H9 (cell line): ENCODE results near the gene IKZF1. TPM values are rescaled to one million over a fixed set of nuclear protein-coding genes. Genes with fewer than 3 reads are reported as not detected.

Source experiments
- DNase-seq: peaks from one replicate; pipeline ENCODE4 v3.0.0-alpha.2; 2017
- H2AFZ ChIP-seq: one replicate; pipeline ENCODE4 v1.6.1; 2013; ENCODE audit warnings: mild to moderate bottlenecking, low read length, control low read depth, moderate library complexity
- H2AK5ac ChIP-seq: 2 replicates; pipeline ENCODE4 v1.6.1; 2013; ENCODE audit warnings: low read length, control low read depth, mixed read lengths; ENCODE audit not compliant: insufficient read length
- H2BK120ac ChIP-seq: one replicate; pipeline ENCODE4 v1.6.1; 2013; ENCODE audit warnings: low read depth, mild to moderate bottlenecking, low read length, control low read depth, inconsistent platforms; ENCODE audit not compliant: poor library complexity, severe bottlenecking
- H2BK12ac ChIP-seq: 2 replicates; pipeline ENCODE4 v1.6.1; 2013; ENCODE audit warnings: low read length, control low read depth, mixed read lengths, low read depth; ENCODE audit not compliant: insufficient read length
- H2BK15ac ChIP-seq: 2 replicates; pipeline ENCODE4 v1.6.1; 2013; ENCODE audit warnings: low read depth, low read length, control low read depth
- H2BK20ac ChIP-seq: one replicate; pipeline ENCODE4 v1.6.1; 2013; ENCODE audit warnings: low read depth, mild to moderate bottlenecking, low read length, control low read depth, inconsistent platforms; ENCODE audit not compliant: poor library complexity, severe bottlenecking
- H2BK5ac ChIP-seq: 2 replicates; pipeline ENCODE4 v1.6.1; 2013; ENCODE audit warnings: low read length, control low read depth, mixed read lengths; ENCODE audit not compliant: insufficient read length
- H3K14ac ChIP-seq: 2 replicates; pipeline ENCODE4 v1.6.1; 2013; ENCODE audit warnings: low read length, control low read depth; ENCODE audit not compliant: insufficient read depth
- H3K18ac ChIP-seq: 2 replicates; pipeline ENCODE4 v1.6.1; 2013; ENCODE audit warnings: low read depth, mild to moderate bottlenecking, mixed read lengths, low read length, control low read depth; ENCODE audit not compliant: insufficient read length
- H3K23ac ChIP-seq: 2 replicates; pipeline ENCODE4 v1.6.1; 2013; ENCODE audit warnings: low read length, control low read depth, mixed read lengths, low read depth; ENCODE audit not compliant: insufficient read length
- H3K23me2 ChIP-seq: 2 replicates; pipeline ENCODE4 v1.6.1; 2013; ENCODE audit warnings: low read depth, mild to moderate bottlenecking, mixed read lengths, low read length, control low read depth; ENCODE audit not compliant: insufficient read length, poor library complexity, severe bottlenecking
- H3K27ac ChIP-seq: 2 replicates; pipeline ENCODE4 v1.5.1; 2013; ENCODE audit warnings: low read length, control low read depth, mixed read lengths, low read depth; ENCODE audit not compliant: insufficient read length
- H3K27me3 ChIP-seq: 2 replicates; pipeline ENCODE4 v1.6.1; 2013; ENCODE audit warnings: low read length, control low read depth, inconsistent platforms; ENCODE audit not compliant: insufficient read depth
- H3K4ac ChIP-seq: 2 replicates; pipeline ENCODE4 v1.6.1; 2013; ENCODE audit warnings: low read depth, mild to moderate bottlenecking, control low read depth, inconsistent platforms, low read length, moderate library complexity
- H3K4me1 ChIP-seq: 2 replicates; pipeline ENCODE4 v1.6.1; 2013; ENCODE audit warnings: low read length, control low read depth, inconsistent platforms; ENCODE audit not compliant: insufficient read depth
- H3K4me2 ChIP-seq: 2 replicates; pipeline ENCODE4 v1.6.1; 2013; ENCODE audit warnings: low read length, control low read depth, mixed read lengths; ENCODE audit not compliant: insufficient read length, insufficient read depth
- H3K56ac ChIP-seq: 2 replicates; pipeline ENCODE4 v1.6.1; 2013; ENCODE audit warnings: low read depth, mild to moderate bottlenecking, mixed read lengths, low read length, control low read depth; ENCODE audit not compliant: insufficient read length
- H3K79me1 ChIP-seq: 2 replicates; pipeline ENCODE4 v1.6.1; 2013; ENCODE audit warnings: low read depth, mild to moderate bottlenecking, moderate library complexity, low read length, control low read depth, inconsistent platforms; ENCODE audit not compliant: insufficient read depth, poor library complexity, severe bottlenecking
- H3K79me2 ChIP-seq: 2 replicates; pipeline ENCODE4 v1.6.1; 2013; ENCODE audit warnings: low read length, control low read depth, inconsistent platforms; ENCODE audit not compliant: insufficient read depth
- H3K9ac ChIP-seq: 2 replicates; pipeline ENCODE4 v1.6.1; 2013; ENCODE audit warnings: low read length, control low read depth, mixed read lengths; ENCODE audit not compliant: insufficient read length; ENCODE audit errors: extremely low read depth
- H3K9me3 ChIP-seq: one replicate; pipeline ENCODE4 v1.6.1; 2013; ENCODE audit warnings: low read depth, low read length, inconsistent platforms; ENCODE audit not compliant: control insufficient read depth
- H3T11ph ChIP-seq: one replicate; pipeline ENCODE4 v1.6.1; 2013; ENCODE audit warnings: mild to moderate bottlenecking, low read length, control low read depth, inconsistent platforms
- H4K20me1 ChIP-seq: one replicate; pipeline ENCODE4 v1.6.1; 2013; ENCODE audit not compliant: control insufficient read depth, insufficient read length, insufficient read depth
- H4K5ac ChIP-seq: 2 replicates; pipeline ENCODE4 v1.6.1; 2013; ENCODE audit warnings: low read depth, mild to moderate bottlenecking, mixed read lengths, low read length, control low read depth; ENCODE audit not compliant: insufficient read length
- H4K8ac ChIP-seq: replicated peaks from 2 replicates; pipeline ENCODE4 v1.6.1; 2013; ENCODE audit warnings: low read length, control low read depth, mixed read lengths, low read depth; ENCODE audit not compliant: insufficient read length
- H4K91ac ChIP-seq: 2 replicates; pipeline ENCODE4 v1.6.1; 2013; ENCODE audit warnings: low read depth, mild to moderate bottlenecking, moderate library complexity, mixed read lengths, low read length, control low read depth; ENCODE audit not compliant: insufficient read length
- H3K27ac Mint-ChIP-seq, 3 experiments: 2 replicates in 2 of 3; 3 replicates in 1 of 3; pipeline ENCODE4 v1.8.0; 2020 to 2021; ENCODE audit warnings: mixed read lengths in 3 of 3, mild to moderate bottlenecking in 1 of 3, moderate library complexity in 1 of 3
- H3K27me3 Mint-ChIP-seq: 2 replicates; pipeline ENCODE4 v1.8.0; 2021; ENCODE audit warnings: low read depth, mild to moderate bottlenecking, moderate library complexity, mixed read lengths
- H3K36me3 Mint-ChIP-seq, 3 experiments: 2 replicates in 2 of 3; 3 replicates in 1 of 3; pipeline ENCODE4 v1.8.0; 2020 to 2021; ENCODE audit warnings: low read depth in 3 of 3, mixed read lengths in 3 of 3; ENCODE audit not compliant: insufficient read depth in 1 of 3
- H3K4me1 Mint-ChIP-seq, 2 experiments: 2 replicates each; pipeline ENCODE4 v1.8.0; 2020; ENCODE audit warnings: mixed read lengths in 2 of 2
- H3K4me3 Mint-ChIP-seq, 2 experiments: 2 replicates in 1 of 2; 3 replicates in 1 of 2; pipeline ENCODE4 v1.8.0; 2020 to 2021; ENCODE audit warnings: mild to moderate bottlenecking in 2 of 2, mixed read lengths in 2 of 2, moderate library complexity in 1 of 2
- H3K9me3 Mint-ChIP-seq, 2 experiments: 2 replicates in 1 of 2; 3 replicates in 1 of 2; pipeline ENCODE4 v1.8.0; 2020; ENCODE audit warnings: mild to moderate bottlenecking in 2 of 2, mixed read lengths in 2 of 2, moderate library complexity in 1 of 2
- CTCF ChIP-seq: fragments of 200-600 bp; sonication (generic); conservative IDR thresholded peaks from 3 replicates; pipeline ENCODE4 v1.8.0; 2021; ENCODE audit warnings: antibody characterized with exemption, mild to moderate bottlenecking
- WGBS: extraction: QIAGEN DNeasy Blood & Tissue Kit; methylation state at CpG from one replicate; pipeline ENCODE4 v1.1.7; 2013; ENCODE audit warnings: missing lambda C conversion rate, low lambda C conversion rate, mixed read lengths; ENCODE audit not compliant: insufficient read length; ENCODE audit errors: extremely low coverage; 5-methylcytosine and 5-hydroxymethylcytosine counted together
- total RNA-seq: library from RNA; stranded (reverse); gene quantifications from 2 replicates; pipeline ENCODE4 v1.2.1, GENCODE V29; 2021

IKZF1 gene
- total RNA-seq, 1 experiment from 2014 or later = 0.98 TPM

DNA sequence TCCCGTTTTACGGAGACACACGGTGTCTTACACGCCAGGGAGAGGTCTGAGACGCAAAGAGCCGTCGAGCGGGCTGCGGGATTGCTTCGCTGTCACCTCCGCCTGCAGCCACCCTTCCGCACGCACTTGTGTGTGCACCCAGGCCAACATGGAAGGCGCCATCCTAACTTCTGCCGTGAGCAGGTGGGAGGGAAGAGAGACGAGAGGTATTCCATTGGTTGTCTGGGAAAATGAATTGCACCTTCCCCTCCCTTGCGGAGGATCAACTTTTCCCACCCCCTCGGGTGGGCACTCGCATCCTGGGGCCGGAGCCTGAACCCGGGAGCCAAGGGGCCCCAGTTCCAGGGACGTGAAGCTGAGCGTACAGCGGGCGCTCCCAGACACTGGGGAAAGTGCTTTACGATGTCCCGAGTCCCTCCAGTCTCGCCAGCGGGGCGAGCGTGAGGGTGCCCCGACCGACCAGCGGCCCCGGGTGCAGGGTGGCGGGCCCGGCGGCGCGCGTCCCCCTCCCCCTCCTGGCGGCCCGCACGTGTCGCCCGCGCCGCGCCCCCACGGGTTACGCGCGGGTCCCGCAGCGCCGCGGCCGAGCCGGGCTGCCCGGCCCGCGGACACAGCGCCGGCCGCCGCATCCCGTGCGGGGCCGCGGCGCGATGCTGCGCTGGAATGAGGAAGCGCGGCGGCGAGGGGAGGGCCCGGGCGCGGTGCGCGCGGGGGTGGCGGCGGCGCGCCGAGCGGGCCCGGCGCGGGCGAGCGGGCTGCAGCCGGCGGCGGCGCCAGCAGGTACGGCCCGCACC lies 984 bp upstream of the IKZF1 start:
- Mint-ChIP-seq H3K9me3 (peaks cover 0 to 7% of the 10 kb centered on the region in 2 experiments; a peak in 2 of 5 replicates), H3K4me3 (peak overlapping the region; percentile 65 to 86), H3K4me1 (peaks cover 9 to 11% of the 10 kb centered on the region in 2 experiments), H3K27me3 (peaks cover 80% of the 10 kb centered on the region), H3K27ac (no peak overlapping the region), H3K36me3 (no peaks in the 10 kb centered on the region; a peak in 1 of 7 replicates)
- H4K5ac ChIP-seq = no peak overlapping the region
- H3K56ac ChIP-seq = no peak overlapping the region
- no peak overlapping the region for H3K18ac ChIP-seq
- no peaks in the 10 kb centered on the region for H3K4me1 ChIP-seq
- no peak overlapping the region for H3K9ac ChIP-seq
- H2BK12ac ChIP-seq = no peak overlapping the region
- H3K4me2 ChIP-seq = peak overlapping the region; percentile 69
- no peak overlapping the region for H2BK15ac ChIP-seq
- H4K20me1 ChIP-seq = no peaks in the 10 kb centered on the region
- H3K23ac ChIP-seq = no peak overlapping the region
- peaks cover 18% of the 10 kb centered on the region; the same call in 1 of the 2 replicates for H3K27me3 ChIP-seq
- H2BK5ac ChIP-seq = no peak overlapping the region
- H3K23me2 ChIP-seq = peaks cover 7% of the 10 kb centered on the region
- H3K9me3 ChIP-seq = no peaks in the 10 kb centered on the region
- H3K14ac ChIP-seq = no peak overlapping the region
- H2AK5ac ChIP-seq = no peak overlapping the region
- no peak overlapping the region for H4K8ac ChIP-seq
- H3T11ph ChIP-seq = no peak overlapping the region
- no peak for TF ChIP-seq CTCF
- no peak overlapping the region for H2AFZ ChIP-seq
- no peak overlapping the region for H2BK20ac ChIP-seq
- H3K27ac ChIP-seq = no peak overlapping the region
- no peaks in the 10 kb centered on the region for H3K79me1 ChIP-seq
- H4K91ac ChIP-seq = no peak overlapping the region
- no peaks in the 10 kb centered on the region for H3K79me2 ChIP-seq
- H3K4ac ChIP-seq = no peak overlapping the region
- H2BK120ac ChIP-seq = no peak overlapping the region
- peak; percentile 60 for DNase-seq
- no CpG with 5 or more reads among the region's 100 CpGs for WGBS
